Adrenal gland (tissue), 12 donors: Measurements from ENCODE around the gene MYADML2. TPM values are rescaled to one million over a fixed set of nuclear protein-coding genes. Genes with fewer than 3 reads are reported as not detected.

Source experiments
- DNase-seq, 7 donors: peaks; one replicate each; pipeline ENCODE4 v3.0.0-alpha.2; 2019 to 2020
- H3K27ac ChIP-seq, 5 donors: fragments of 200-600 bp; sonication (generic) in 4 of 5; 1 replicate in 3 of 5; 2 replicates in 2 of 5; pipeline versions ENCODE4 v1.5.1 to v1.8.0; 2016 to 2020; ENCODE audit warnings: mild to moderate bottlenecking in 1 of 5
- H3K27me3 ChIP-seq: fragments of 200-600 bp; 2 replicates; pipeline ENCODE4 v1.8.0; 2021
- H3K36me3 ChIP-seq, 2 donors: fragments of 200-600 bp; replicated peaks in 1 of 2; 1 replicate in 1 of 2; 2 replicates in 1 of 2; pipeline versions ENCODE4 v1.5.1 to v1.8.0; 2018 to 2022
- H3K4me1 ChIP-seq, 2 donors: fragments of 200-600 bp; replicated peaks in 1 of 2; 1 replicate in 1 of 2; 2 replicates in 1 of 2; pipeline versions ENCODE4 v1.5.1 to v1.8.0; 2018 to 2021
- H3K4me3 ChIP-seq, 4 donors: fragments of 200-600 bp; sonication (generic) in 3 of 4; one replicate each; pipeline ENCODE4 v1.5.1; 2016 to 2018
- H3K9me3 ChIP-seq, 3 donors: fragments of 200-600 bp; sonication (generic) in 1 of 3; replicated peaks in 1 of 3; 1 replicate in 2 of 3; 2 replicates in 1 of 3; pipeline versions ENCODE4 v1.5.1 to v1.8.0; 2016 to 2021
- POLR2A ChIP-seq, 2 donors: fragments of 450-650 bp; IDR thresholded peaks; one replicate each; pipeline ENCODE4 v1.6.1; 2017; ENCODE audit warnings: antibody characterized with exemption in 2 of 2, mild to moderate bottlenecking in 2 of 2, moderate library complexity in 1 of 2
- WGBS, 4 donors: extraction: QIAGEN DNeasy Blood & Tissue Kit in 2 of 4; methylation state at CpG; one replicate each; pipeline versions ENCODE4 v1.1.5 to v1.1.7; 2013 to 2017; 5-methylcytosine and 5-hydroxymethylcytosine counted together
- intact Hi-C, 2 donors: fragments of 100-400 bp; cut with DNase I; formaldehyde crosslinking; loops; one replicate each; pipeline versions ENCODE4 v1.14.1 to v1.15.0; 2022 to 2023
- polyA plus RNA-seq, 3 donors: library from polyadenylated mRNA; stranded (reverse); fragments of 200-250 nt in 2 of 3; fragments of 350-450 nt in 1 of 3; fragmentation: Illumina TruSeq in 1 of 3; extraction: RNeasy Lipid Tissue Mini Kit (QIAGEN cat#74804) in 1 of 3; gene quantifications; one replicate each; pipeline ENCODE4 v1.2.3, GENCODE V29; 2013 to 2014
- total RNA-seq, 9 donors: library from RNA; depleted of rRNA in 4 of 9; stranded (reverse); fragments of >200 nt in 4 of 9; fragments of 120-200 nt in 1 of 9; fragmentation: NEBNext Ultra II Directional in 1 of 9; extraction: Animal tissue kit (Norgen Biotek cat#: 25700) in 1 of 9; gene quantifications; one replicate each; pipeline versions ENCODE4 v1.1.0 to v1.2.4, GENCODE V29; 2013 to 2023
- TF ChIP-seq, protein P1 (sequence below), 6 experiments: fragments of 450-650 bp in 4 of 6; fragments of 200-600 bp in 2 of 6; sonication (generic) in 1 of 6; IDR thresholded peaks; 1 replicate in 5 of 6; 2 replicates in 1 of 6; pipeline versions ENCODE4 v1.5.1 to v1.8.0; 2016 to 2021; ENCODE audit warnings: antibody characterized with exemption in 6 of 6, mild to moderate bottlenecking in 2 of 6, moderate library complexity in 1 of 6
- donor health status: healthy with polysubstance abuse.
- donor health status: Bipolar disorder and iron deficiency.
- donor health status: DM: yes; HTN: yes; CAD: no.
- donor health status: DM: no; HTN: no; CAD: no.
- donor health status: DM: no; HTN: no; CAD: no.
- donor health status: DM: yes; HTN: yes; CAD: no.

The MYADML2 gene
- total and polyA plus RNA-seq, 12 donors = not detected

DNA sequence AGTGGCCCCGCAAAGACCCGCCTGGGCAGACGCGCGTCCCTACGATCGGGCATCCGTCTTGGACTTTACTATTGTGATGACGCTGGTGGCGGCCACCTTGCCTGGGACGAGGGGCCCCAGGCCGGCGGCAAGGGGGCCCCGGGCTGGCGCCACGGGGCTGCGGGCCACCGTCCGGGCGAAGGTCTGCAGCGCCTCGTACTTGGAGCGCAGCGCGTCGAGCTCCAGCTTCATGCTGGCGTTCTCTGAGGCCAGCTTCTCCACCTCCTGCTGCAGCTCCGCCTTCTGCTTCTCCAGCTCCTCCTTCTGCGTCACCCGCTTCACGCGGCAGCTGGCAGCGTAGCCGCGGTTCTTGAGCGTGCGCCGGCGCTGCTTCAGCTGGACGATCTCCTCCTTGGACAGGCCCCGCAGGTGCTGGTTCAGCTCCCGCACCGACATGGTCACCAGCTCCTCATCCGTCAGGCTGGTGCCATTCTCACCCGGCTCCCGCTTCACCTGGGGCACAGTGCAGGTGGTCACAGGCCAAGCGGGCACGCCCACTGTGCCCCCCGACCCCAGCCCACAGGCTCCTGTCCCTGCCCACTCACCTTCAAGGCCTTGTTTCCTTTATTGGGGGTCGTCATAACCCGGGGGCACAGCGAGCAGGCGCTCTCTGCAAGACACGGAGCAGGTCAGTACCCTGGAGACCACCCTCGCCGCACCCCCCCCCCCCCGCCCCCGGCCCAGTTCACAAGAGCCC, 24.3 kb downstream of the MYADML2 start:
- DNase-seq = no peak
- no peak for TF ChIP-seq POLR2A (IDR thresholded peaks at IDR 0.05)
- TF ChIP-seq, protein P1, sequence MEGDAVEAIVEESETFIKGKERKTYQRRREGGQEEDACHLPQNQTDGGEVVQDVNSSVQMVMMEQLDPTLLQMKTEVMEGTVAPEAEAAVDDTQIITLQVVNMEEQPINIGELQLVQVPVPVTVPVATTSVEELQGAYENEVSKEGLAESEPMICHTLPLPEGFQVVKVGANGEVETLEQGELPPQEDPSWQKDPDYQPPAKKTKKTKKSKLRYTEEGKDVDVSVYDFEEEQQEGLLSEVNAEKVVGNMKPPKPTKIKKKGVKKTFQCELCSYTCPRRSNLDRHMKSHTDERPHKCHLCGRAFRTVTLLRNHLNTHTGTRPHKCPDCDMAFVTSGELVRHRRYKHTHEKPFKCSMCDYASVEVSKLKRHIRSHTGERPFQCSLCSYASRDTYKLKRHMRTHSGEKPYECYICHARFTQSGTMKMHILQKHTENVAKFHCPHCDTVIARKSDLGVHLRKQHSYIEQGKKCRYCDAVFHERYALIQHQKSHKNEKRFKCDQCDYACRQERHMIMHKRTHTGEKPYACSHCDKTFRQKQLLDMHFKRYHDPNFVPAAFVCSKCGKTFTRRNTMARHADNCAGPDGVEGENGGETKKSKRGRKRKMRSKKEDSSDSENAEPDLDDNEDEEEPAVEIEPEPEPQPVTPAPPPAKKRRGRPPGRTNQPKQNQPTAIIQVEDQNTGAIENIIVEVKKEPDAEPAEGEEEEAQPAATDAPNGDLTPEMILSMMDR (IDR thresholded peaks at IDR 0.05) = no peak
- Histone ChIP-seq H3K4me3 (peak overlapping the region in 1 of 4 donors; percentile 38), H3K27me3 (no peaks in the 10 kb centered on the region), H3K4me1 (peaks cover 36 to 51% of the 10 kb centered on the region in 2 donors), H3K9me3 (no peaks in the 10 kb centered on the region), H3K27ac (peak overlapping the region in 4 of 5 donors; percentile 62 to 85 (median 72)), H3K36me3 (peaks cover 0 to 17% of the 10 kb centered on the region in 2 donors)
- intact Hi-C loops = no loop called here
- WGBS, 4 donors = 81 to 95% (median 88%) methylated on average over 20 to 58 of the region's 58 CpGs

DNA sequence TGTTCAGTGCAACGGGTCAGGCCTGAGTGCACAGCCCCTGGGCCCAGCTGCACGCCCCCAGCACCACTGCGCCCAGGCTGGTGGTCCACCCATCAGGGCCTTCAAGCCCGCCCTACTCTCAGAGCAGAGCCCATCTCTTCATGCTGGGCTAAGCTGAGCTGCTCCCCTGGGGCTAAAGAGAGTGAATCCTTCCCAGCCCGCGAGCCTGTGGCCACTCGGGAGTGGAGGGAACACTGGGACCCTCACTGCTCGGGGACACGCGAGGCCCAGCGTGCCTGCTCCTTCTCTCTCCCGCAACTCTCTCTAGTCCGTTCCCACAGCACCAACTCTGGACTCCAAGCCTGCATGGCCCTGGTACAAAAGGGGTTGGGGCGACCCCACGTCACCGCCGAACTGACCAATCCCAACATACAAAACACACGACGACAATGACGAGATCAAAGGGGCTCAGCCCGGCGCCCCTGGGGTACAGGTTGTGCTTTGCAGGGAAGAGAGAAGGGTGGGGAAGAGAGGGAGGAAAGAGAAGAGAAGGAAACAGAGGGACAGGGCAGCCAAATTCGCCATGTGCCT, 25.0 kb downstream of the MYADML2 start:
- H3K27me3 ChIP-seq = no peaks in the 10 kb centered on the region
- WGBS, 4 donors = 91 to 96% (median 94%) methylated on average over 19 to 23 of the region's 23 CpGs
- no peak for DNase-seq
- intact Hi-C loops = no loop called here
- peaks cover 40 to 56% of the 10 kb centered on the region in 2 donors for H3K4me1 ChIP-seq
- TF ChIP-seq, protein P1 (IDR thresholded peaks at IDR 0.05) = no peak
- TF ChIP-seq POLR2A (IDR thresholded peaks at IDR 0.05) = no peak
- no peak overlapping the region for H3K4me3 ChIP-seq
- H3K9me3 ChIP-seq = no peaks in the 10 kb centered on the region
- H3K27ac ChIP-seq = no peak overlapping the region
- peaks cover 0 to 17% of the 10 kb centered on the region in 2 donors for H3K36me3 ChIP-seq

DNA sequence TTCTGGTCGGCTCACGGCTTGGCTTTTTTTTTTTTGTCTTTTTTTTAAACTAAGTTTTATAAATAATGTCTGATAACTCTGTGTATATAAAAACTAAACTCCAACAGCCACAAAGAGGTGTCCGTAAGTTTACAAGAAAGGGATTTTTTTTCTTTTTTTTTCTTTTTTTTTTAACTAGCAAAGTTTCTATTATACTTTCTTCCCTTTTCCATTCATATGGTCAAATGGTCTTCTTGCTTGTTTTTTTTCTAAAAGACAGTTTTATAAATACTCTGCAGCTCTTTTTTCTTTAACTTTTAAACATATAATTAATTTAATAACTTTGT, 25.5 kb downstream of the MYADML2 start:
- H3K36me3 ChIP-seq = peaks cover 0 to 17% of the 10 kb centered on the region in 2 donors
- H3K4me3 ChIP-seq = no peak overlapping the region
- no peak for DNase-seq
- intact Hi-C loops = no loop called here
- TF ChIP-seq POLR2A (IDR thresholded peaks at IDR 0.05) = no peak
- TF ChIP-seq, protein P1 (IDR thresholded peaks at IDR 0.05) = no peak
- no peak overlapping the region for H3K27ac ChIP-seq
- H3K9me3 ChIP-seq = no peaks in the 10 kb centered on the region
- peaks cover 46 to 62% of the 10 kb centered on the region in 2 donors for H3K4me1 ChIP-seq
- WGBS, 4 donors = 78 to 86% (median 80%) methylated on average over 3 of the region's 3 CpGs
- no peaks in the 10 kb centered on the region for H3K27me3 ChIP-seq

DNA sequence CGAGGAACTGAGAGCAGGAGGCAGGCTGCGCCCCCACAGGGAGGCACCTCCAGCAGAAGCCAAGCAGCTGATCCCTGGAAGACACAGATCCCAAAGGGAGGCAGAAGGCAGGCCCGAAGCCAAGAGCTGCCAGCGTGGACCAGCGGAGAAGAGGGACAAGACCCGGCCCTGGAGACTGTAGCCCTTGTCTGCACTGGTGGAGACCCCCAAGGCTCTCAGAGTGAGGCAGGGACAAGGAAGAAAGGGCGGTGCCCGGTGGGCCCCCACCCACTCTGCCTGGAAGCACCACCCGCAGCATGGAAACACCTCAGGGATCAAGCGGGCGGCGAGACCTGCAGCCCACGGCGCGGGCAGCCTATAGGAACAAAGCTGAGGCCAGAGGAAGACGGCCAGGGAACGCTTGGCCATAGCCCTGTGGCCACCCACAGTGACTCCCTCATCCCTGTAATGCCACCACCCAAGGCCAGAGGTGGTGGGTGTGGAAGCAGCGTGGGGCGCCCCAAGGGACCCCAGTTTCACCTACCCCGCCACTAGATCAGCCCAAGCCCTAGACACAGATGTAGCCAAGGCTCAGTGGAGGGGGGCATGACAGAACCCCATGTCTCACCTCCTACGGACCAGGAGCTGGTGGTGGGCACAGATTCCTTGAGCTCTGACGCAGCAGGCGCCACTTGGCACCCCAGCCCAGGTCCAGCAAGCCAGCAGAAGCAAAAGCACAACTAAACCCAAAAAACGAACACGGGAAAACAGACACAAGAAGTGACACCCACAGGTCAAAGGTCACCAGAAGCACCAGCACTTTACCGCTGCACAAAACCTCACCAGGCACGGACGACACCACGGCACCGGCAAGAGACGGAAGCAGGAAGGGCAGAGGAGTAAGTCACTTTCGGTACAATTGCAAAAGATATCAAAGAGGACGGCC, 26.2 kb downstream of the MYADML2 start:
- no peak overlapping the region for H3K4me3 ChIP-seq
- no peak for DNase-seq
- H3K27ac ChIP-seq = no peak overlapping the region
- 82 to 84% (median 82%) methylated on average over 30 to 33 of the region's 33 CpGs for WGBS, 4 donors
- no peaks in the 10 kb centered on the region for H3K27me3 ChIP-seq
- TF ChIP-seq, protein P1 (IDR thresholded peaks at IDR 0.05) = no peak
- TF ChIP-seq POLR2A (IDR thresholded peaks at IDR 0.05) = no peak
- H3K4me1 ChIP-seq = peaks cover 40 to 62% of the 10 kb centered on the region in 2 donors
- intact Hi-C loops = no loop called here
- no peaks in the 10 kb centered on the region for H3K9me3 ChIP-seq
- peaks cover 0 to 17% of the 10 kb centered on the region in 2 donors for H3K36me3 ChIP-seq
